Fibroblast of mammary gland (primary cell): ENCODE measurements around the gene CCDC124.
A peak's percentile ranks its signal among the peaks of the same experiment; 100 is the strongest.
"Not testable (repeated sequence)": the region's sequence is repeated elsewhere in the genome, so short reads cannot be mapped to it uniquely, and the experiment has no call there.

Experiments
- DNase-seq: peaks from one replicate; pipeline ENCODE4 v3.0.0-alpha.2; 2010; ENCODE audit warnings: low read depth
- H3K4me3 ChIP-seq: 2 replicates; pipeline ENCODE4 v1.5.1; 2011; ENCODE audit warnings: low read depth, mild to moderate bottlenecking, low read length, moderate library complexity; ENCODE audit not compliant: control insufficient read depth
- TF ChIP-seq, protein P1 (sequence below): conservative IDR thresholded peaks from 2 replicates; pipeline ENCODE4 v1.5.1; 2011; ENCODE audit warnings: low read depth, low read length, inconsistent platforms; ENCODE audit not compliant: control insufficient read depth, insufficient read depth

The CCDC124 gene, protein sequence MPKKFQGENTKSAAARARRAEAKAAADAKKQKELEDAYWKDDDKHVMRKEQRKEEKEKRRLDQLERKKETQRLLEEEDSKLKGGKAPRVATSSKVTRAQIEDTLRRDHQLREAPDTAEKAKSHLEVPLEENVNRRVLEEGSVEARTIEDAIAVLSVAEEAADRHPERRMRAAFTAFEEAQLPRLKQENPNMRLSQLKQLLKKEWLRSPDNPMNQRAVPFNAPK

DNA sequence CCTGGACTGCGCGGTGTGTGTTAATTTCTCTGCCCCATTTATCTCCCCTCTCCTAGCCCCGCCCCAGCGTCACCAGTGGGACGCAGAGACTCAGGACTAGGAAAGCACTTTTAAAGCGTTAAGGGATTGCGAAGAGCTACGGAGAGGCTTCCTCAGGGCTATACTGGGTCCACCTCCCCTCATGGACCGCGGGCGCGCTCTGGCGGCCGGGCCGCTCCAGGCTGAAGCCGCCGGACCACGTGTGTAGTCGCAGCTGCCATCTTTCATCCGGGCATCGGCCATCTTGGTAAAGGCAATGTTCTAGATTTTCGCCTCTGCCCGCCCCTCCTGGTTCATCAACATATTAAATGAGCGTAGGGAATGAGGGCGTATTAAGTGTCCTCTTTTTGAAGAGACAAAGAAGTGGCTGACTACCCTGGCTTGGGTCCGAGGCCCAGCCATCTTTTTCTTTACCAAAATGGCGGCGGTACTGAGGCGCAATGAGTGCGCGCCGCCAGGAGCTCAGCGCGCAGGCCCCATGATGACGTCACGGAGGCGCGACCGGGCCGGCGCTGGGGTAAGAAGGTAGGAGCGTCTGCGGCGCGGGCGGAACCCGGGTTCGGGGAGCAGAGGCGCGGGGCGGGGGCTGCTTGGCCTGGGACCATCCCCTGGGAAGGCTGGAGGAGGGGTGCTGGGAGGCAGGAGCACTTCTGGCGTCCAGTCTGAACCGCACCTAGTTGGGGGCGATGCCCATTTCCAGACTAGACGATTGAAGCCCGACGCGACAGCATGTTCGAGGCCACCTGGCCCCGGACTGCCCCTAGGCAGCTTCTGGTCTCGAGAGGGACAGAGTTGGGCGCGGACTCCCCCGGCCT is at the start of gene CCDC124:
Gene CCDC124, plus strand, starts transcription at position 531 of the 854 bp plus-strand sequence. CDS start 3,406 bp downstream, outside the sequence.
- TF ChIP-seq, protein P1, sequence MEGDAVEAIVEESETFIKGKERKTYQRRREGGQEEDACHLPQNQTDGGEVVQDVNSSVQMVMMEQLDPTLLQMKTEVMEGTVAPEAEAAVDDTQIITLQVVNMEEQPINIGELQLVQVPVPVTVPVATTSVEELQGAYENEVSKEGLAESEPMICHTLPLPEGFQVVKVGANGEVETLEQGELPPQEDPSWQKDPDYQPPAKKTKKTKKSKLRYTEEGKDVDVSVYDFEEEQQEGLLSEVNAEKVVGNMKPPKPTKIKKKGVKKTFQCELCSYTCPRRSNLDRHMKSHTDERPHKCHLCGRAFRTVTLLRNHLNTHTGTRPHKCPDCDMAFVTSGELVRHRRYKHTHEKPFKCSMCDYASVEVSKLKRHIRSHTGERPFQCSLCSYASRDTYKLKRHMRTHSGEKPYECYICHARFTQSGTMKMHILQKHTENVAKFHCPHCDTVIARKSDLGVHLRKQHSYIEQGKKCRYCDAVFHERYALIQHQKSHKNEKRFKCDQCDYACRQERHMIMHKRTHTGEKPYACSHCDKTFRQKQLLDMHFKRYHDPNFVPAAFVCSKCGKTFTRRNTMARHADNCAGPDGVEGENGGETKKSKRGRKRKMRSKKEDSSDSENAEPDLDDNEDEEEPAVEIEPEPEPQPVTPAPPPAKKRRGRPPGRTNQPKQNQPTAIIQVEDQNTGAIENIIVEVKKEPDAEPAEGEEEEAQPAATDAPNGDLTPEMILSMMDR, result peak; percentile 84

DNA sequence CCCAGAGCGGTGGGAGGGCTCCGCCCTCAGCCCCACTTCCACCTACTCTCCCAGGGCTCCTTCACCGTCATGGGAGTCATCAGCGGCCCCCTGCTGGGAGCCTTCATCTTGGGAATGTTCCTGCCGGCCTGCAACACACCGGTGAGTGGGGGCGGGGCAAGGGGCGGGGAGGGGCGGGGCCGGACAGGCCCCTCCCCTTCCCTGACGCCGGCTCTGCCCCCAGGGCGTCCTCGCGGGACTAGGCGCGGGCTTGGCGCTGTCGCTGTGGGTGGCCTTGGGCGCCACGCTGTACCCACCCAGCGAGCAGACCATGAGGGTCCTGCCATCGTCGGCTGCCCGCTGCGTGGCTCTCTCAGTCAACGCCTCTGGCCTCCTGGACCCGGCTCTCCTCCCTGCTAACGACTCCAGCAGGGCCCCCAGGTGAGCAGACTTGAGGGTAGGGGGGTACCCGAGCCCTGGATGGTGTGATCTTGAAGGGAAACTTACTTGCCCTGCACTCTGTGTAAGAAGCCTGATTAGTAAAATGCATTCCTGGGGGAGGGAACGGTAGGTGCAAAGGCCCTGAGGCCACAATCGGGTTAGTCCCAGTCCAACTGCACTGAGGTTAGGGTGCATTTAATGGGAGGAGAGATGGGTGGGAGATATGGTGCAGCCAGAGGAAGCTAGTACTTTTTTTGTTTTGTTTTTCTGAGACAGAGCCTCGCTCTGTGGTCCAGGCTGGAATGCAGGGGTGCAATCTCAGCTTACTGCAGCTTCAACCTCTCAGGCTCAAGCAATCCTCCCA is 49.0 kb upstream of the CCDC124 start:
- DNase-seq, result no peak
- no peak overlapping the region for H3K4me3 ChIP-seq
- TF ChIP-seq, protein P1, result no peak

More for the DNA sequence above, at the start of gene CCDC124:
- peak; percentile 88 for DNase-seq
- H3K4me3 ChIP-seq, result peak within 1 kb of the TSS; percentile 89

DNA sequence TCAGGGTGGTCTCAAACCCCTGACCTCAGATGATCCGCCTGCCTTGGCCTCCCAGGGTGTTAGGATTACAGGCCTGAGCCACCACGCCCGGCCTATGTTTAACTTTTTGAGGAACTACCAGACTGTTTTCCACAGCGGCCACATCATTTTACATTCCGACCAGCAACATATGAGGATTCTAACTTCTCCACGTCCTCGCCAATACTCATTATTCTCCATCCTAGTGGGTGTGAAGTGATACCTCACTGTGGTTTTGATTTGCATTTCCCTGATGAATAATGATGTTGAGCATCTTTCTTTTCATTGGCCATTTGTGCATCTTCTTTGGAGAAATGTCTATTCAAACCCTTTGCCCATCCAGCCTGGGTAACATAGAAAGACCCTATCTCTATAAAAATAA is 46.3 kb upstream of the CCDC124 start:
- DNase-seq, result no peak
- TF ChIP-seq, protein P1, result no peak

DNA sequence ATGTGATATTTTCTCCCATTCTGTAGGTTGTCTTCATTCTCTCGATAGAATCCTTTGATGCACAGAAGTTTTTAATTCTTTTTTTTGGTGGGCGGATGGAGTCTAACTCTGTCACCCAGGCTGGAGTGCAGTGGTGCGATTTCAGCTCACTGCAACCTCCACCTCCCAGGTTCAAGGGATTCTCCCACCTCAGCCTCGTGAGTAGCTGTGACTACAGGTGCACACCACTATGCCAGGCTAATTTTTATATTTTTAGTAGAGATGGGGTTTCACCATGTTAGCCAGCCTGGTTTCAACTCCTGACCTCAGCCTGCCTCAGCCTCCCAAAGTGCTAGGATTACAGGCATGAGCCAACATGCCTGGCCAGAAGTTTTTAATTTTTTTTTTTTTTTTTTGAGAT is 45.6 kb upstream of the CCDC124 start:
- not testable (repeated sequence) for DNase-seq, H3K4me3 ChIP-seq

More for the DNA sequence above, 46.3 kb upstream of the CCDC124 start:
- H3K4me3 ChIP-seq, result no peak overlapping the region

DNA sequence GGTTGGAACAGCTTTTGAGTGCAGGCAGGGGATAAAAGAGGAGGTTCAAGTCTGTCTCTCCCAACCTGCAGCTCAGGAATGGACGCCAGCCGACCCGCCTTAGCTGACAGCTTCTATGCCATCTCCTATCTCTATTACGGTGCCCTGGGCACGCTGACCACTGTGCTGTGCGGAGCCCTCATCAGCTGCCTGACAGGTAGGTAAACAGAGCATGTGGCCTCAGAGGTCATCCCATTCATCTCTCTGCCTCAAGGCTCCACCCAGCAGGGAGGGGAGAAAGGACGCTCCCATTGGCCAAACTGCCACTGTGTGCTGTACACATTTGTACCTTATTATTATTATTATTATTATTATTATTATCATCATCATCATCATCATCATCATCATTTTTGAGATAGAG is 44.6 kb upstream of the CCDC124 start:
- TF ChIP-seq, protein P1, result no peak
- no peak for DNase-seq
- H3K4me3 ChIP-seq, result no peak overlapping the region

DNA sequence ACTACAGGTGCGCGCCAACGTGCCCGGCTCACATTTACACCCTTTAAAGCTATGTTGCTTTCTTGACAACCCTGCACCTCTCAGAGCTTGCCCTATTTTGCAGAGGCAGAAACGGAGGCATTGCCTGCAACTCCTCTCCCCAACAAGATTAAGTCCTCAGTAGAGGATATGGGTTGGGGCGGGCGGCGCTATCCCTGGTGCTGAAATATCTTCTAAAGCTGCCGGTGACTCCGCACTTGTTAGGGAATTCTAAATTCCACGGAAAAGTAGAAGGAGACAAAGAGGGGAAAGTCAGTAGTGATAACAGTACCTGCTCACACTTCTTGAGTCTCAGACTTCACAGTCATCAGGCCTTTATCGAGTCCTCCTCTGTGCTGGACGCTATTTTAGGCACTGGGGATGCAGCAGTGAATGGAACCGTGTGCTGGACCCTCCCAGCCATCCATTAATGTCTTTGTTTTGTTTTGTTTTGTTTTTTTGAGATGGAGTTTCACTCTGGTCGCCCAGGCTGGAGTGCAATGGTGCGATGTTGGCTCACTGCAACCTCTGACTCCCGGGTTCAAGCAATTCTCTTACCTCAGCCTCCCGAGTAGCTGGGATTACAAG is 43.1 kb upstream of the CCDC124 start:
- peak; percentile 28 for DNase-seq
- H3K4me3 ChIP-seq, result no peak overlapping the region
- TF ChIP-seq, protein P1, result no peak
